GM12872 (cell line): ENCODE measurements around the gene PPP2R2C.

Source experiments
- TF ChIP-seq, protein P1 (sequence below): IDR thresholded peaks from 3 replicates; pipeline ENCODE4 v1.5.1; 2011; ENCODE audit warnings: low read depth, mild to moderate bottlenecking, low read length, moderate library complexity; ENCODE audit not compliant: insufficient read depth

Gene PPP2R2C

DNA sequence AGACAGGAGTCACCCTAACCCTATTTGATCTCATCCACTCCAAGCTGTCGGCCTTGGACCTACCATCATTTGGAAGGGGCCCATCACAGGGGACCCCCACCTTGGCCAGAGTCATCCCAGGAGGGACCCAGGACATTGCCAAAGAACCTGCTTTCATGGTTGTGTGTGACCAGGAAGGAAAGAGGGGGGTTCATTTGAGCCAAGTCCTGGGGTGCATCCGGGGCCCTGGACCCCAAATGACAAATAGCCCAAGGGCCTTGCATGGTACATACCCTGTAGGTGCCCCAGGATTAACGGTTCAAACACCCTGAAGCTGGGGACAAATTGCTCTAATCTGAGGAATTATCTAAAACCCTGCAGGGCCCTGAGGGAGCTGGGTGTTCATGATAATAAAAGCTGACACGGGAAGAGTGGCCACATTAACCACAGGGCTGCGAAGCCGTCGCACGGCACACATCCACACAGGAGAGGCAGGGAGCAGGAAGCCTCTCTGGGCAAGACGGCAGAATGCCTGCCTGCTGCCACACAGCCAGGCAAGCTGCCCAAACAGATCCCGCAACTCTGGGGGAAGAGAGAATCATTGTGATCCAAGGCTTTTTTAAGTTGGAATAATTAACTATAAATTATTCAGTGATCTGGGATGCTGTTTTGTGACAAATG lies 28.2 kb upstream of the PPP2R2C start:
- TF ChIP-seq, protein P1, sequence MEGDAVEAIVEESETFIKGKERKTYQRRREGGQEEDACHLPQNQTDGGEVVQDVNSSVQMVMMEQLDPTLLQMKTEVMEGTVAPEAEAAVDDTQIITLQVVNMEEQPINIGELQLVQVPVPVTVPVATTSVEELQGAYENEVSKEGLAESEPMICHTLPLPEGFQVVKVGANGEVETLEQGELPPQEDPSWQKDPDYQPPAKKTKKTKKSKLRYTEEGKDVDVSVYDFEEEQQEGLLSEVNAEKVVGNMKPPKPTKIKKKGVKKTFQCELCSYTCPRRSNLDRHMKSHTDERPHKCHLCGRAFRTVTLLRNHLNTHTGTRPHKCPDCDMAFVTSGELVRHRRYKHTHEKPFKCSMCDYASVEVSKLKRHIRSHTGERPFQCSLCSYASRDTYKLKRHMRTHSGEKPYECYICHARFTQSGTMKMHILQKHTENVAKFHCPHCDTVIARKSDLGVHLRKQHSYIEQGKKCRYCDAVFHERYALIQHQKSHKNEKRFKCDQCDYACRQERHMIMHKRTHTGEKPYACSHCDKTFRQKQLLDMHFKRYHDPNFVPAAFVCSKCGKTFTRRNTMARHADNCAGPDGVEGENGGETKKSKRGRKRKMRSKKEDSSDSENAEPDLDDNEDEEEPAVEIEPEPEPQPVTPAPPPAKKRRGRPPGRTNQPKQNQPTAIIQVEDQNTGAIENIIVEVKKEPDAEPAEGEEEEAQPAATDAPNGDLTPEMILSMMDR, result no peak

GRCh38 chr4:6499238-6499600 lies 26.8 kb upstream of the PPP2R2C start:
- TF ChIP-seq, protein P1, result no peak

DNA sequence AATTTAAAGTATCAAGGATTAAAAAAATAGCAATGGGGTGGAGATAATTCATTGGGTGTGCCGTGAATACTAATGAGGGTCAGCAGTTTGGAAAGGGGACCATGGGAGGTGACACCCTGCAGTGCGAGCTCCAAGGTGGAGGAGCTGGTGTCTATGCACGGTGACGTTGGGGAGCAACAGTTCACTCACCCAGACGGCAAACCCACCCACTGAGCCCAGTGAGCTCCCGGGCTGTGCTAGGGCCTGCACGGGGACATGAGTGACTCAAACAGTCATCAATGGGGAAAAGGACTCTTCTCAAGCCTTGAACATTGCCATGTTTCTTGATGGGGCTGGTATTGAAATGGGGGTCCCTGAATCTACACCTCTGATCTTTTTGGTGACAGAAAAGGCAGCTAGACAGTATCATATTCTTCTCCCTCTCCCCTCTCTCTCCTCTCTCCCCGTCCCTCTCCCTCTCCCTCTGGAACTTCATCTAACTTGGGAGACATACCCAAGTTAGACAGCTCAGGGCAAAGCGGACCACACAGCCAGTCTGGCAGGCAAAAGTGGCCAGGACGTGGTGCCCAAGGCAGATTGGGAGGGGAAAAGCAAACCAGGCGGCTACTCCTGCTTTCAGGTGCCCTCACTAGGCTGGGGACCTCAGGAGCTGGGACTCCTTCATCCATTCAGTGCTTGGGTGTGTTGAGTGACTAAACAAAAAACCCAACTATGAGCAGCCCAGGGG lies 26.3 kb upstream of the PPP2R2C start:
- TF ChIP-seq, protein P1, result no peak

- TF ChIP-seq, protein P1, result no peak
Observed at GRCh38 chr4:6497796-6498195, 25.4 kb upstream of the PPP2R2C start.

GRCh38 chr4:6495736-6496135 lies 23.3 kb upstream of the PPP2R2C start:
- TF ChIP-seq, protein P1, result no peak

GRCh38 chr4:6495296-6495590 lies 22.8 kb upstream of the PPP2R2C start:
- TF ChIP-seq, protein P1, result no peak

GRCh38 chr4:6494431-6495295 lies 22.2 kb upstream of the PPP2R2C start:
- TF ChIP-seq, protein P1, result no peak
